Measurements from ENCODE around the gene CBY1. TPM values are rescaled to one million over a fixed set of nuclear protein-coding genes. Genes with fewer than 3 reads are reported as not detected.

The CBY1 gene
- total RNA-seq, 1 donor = 1.4 TPM

- peaks cover 19% of the 10 kb centered on the region for H3K4me1 ChIP-seq (ENCODE audit: insufficient read depth, low read length)
- no peak overlapping the region for H3K4me3 ChIP-seq (ENCODE audit: low read length)
- H3K27me3 ChIP-seq (ENCODE audit: insufficient read depth, low read length) = no peaks in the 10 kb centered on the region
- H3K9me3 ChIP-seq (ENCODE audit: low read depth, low read length) = no peaks in the 10 kb centered on the region
Measured at GRCh38 chr22:38716826-38717225, 60.4 kb downstream of the CBY1 start.

- Histone ChIP-seq H3K4me3 (ENCODE audit: low read length) (no peak overlapping the region), H3K27me3 (ENCODE audit: insufficient read depth, low read length) (no peaks in the 10 kb centered on the region), H3K9me3 (ENCODE audit: low read depth, low read length) (no peaks in the 10 kb centered on the region), H3K4me1 (ENCODE audit: insufficient read depth, low read length) (peaks cover 17% of the 10 kb centered on the region)
Measured at GRCh38 chr22:38717244-38717643, 60.8 kb downstream of the CBY1 start.

GRCh38 chr22:38718414-38718813 is 62.0 kb downstream of the CBY1 start:
- H3K9me3 ChIP-seq (ENCODE audit: low read depth, low read length) = no peaks in the 10 kb centered on the region
- no peak overlapping the region for H3K4me3 ChIP-seq (ENCODE audit: low read length)
- H3K27me3 ChIP-seq (ENCODE audit: insufficient read depth, low read length) = no peaks in the 10 kb centered on the region
- H3K4me1 ChIP-seq (ENCODE audit: insufficient read depth, low read length) = peaks cover 6% of the 10 kb centered on the region

GRCh38 chr22:38719196-38719595 is 62.8 kb downstream of the CBY1 start:
- H3K4me3 ChIP-seq (ENCODE audit: low read length) = no peak overlapping the region
- H3K9me3 ChIP-seq (ENCODE audit: low read depth, low read length) = no peaks in the 10 kb centered on the region
- H3K27me3 ChIP-seq (ENCODE audit: insufficient read depth, low read length) = no peaks in the 10 kb centered on the region
- H3K4me1 ChIP-seq (ENCODE audit: insufficient read depth, low read length) = no peaks in the 10 kb centered on the region

- Histone ChIP-seq H3K27me3 (ENCODE audit: insufficient read depth, low read length) (no peaks in the 10 kb centered on the region), H3K9me3 (ENCODE audit: low read depth, low read length) (no peaks in the 10 kb centered on the region), H3K4me3 (ENCODE audit: low read length) (no peak overlapping the region), H3K4me1 (ENCODE audit: insufficient read depth, low read length) (no peaks in the 10 kb centered on the region)
Measured at GRCh38 chr22:38720350-38720749, 63.9 kb downstream of the CBY1 start.

- Histone ChIP-seq H3K4me1 (ENCODE audit: insufficient read depth, low read length) (no peaks in the 10 kb centered on the region), H3K27me3 (ENCODE audit: insufficient read depth, low read length) (no peaks in the 10 kb centered on the region), H3K4me3 (ENCODE audit: low read length) (no peak overlapping the region), H3K9me3 (ENCODE audit: low read depth, low read length) (no peaks in the 10 kb centered on the region)
Measured at GRCh38 chr22:38721551-38721950, 65.1 kb downstream of the CBY1 start.

Other genes with a start within 250 kb of the CBY1 start
- not detected for gene KCNJ4, start 201.4 kb upstream of the CBY1 start, total RNA-seq
- not detected for gene KDELR3, start 188.5 kb upstream of the CBY1 start, total RNA-seq
- gene DDX17, start 150.3 kb upstream of the CBY1 start, total RNA-seq = 576 TPM
- gene DMC1, start 86.5 kb upstream of the CBY1 start, total RNA-seq = 1.4 TPM
- gene FAM227A, start 246 bp upstream of the CBY1 start, total RNA-seq = not detected
- gene TOMM22, start 25.3 kb downstream of the CBY1 start, total RNA-seq = 50.8 TPM
- 187 TPM for gene JOSD1, start 44.3 kb downstream of the CBY1 start, total RNA-seq
- 116 TPM for gene GTPBP1, start 49.3 kb downstream of the CBY1 start, total RNA-seq
- gene SUN2, start 99.4 kb downstream of the CBY1 start, total RNA-seq = 190 TPM
- gene DNAL4, start 137.5 kb downstream of the CBY1 start, total RNA-seq = 3.0 TPM
- gene NPTXR, start 187.4 kb downstream of the CBY1 start, total RNA-seq = 0.94 TPM
- gene CBX6, start 215.6 kb downstream of the CBY1 start, total RNA-seq = 28.7 TPM